22Rv1 (cell line): ENCODE results near the gene CCS.

Source experiments
- H3K27ac ChIP-seq: fragments of 450-650 bp; 2 replicates; pipeline ENCODE4 v1.5.1; 2017
- ZFX ChIP-seq: fragments of 450-650 bp; IDR thresholded peaks from 2 replicates; pipeline ENCODE4 v1.6.1; 2017; ENCODE audit warnings: antibody characterized with exemption, borderline replicate concordance
- TF ChIP-seq, protein P1 (sequence below): fragments of 450-650 bp; IDR thresholded peaks from 2 replicates; pipeline ENCODE4 v1.5.1; 2017; ENCODE audit warnings: mild to moderate bottlenecking

Gene CCS

DNA sequence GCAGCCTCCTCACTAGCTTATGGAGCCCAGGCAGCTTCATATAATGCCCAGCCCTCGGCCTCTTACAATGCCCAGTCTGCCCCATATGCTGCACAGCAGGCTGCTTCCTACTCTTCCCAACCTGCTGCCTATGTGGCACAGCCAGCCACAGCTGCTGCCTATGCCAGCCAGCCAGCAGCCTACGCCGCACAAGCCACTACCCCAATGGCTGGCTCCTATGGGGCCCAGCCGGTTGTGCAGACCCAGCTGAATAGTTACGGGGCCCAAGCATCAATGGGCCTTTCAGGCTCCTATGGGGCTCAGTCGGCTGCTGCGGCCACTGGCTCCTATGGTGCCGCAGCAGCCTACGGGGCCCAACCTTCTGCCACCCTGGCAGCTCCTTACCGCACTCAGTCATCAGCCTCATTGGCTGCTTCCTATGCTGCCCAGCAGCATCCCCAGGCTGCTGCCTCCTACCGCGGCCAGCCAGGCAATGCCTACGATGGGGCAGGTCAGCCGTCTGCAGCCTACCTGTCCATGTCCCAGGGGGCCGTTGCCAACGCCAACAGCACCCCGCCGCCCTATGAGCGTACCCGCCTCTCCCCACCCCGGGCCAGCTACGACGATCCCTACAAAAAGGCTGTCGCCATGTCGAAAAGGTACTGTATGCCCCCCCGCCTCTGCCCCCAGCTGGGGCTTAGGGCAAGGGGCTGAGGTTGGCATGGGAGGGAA is 32.2 kb downstream of the CCS start:
- TF ChIP-seq ZFX, result no peak
- TF ChIP-seq, protein P1, sequence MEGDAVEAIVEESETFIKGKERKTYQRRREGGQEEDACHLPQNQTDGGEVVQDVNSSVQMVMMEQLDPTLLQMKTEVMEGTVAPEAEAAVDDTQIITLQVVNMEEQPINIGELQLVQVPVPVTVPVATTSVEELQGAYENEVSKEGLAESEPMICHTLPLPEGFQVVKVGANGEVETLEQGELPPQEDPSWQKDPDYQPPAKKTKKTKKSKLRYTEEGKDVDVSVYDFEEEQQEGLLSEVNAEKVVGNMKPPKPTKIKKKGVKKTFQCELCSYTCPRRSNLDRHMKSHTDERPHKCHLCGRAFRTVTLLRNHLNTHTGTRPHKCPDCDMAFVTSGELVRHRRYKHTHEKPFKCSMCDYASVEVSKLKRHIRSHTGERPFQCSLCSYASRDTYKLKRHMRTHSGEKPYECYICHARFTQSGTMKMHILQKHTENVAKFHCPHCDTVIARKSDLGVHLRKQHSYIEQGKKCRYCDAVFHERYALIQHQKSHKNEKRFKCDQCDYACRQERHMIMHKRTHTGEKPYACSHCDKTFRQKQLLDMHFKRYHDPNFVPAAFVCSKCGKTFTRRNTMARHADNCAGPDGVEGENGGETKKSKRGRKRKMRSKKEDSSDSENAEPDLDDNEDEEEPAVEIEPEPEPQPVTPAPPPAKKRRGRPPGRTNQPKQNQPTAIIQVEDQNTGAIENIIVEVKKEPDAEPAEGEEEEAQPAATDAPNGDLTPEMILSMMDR, result no peak

DNA sequence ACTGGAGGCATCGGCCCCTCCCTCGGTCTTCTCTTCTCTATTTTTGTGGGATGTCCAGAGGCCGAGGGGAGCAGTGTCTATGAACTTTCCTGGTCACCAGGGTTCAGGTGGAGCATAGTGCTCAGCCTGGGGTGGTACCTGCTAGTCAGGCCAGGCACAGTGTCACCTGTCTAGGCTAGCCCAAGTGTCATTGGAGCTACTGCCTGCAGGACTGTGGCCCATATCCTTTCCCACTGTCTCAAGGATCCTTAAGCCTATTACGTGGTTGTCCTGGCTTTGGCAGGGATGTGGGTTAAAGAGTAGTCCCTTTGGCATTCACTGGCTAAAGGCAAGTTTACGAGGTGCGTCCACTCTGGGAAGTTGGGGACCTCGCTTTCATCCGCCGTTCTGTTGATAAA is 32.8 kb downstream of the CCS start:
- H3K27ac ChIP-seq, result no peak overlapping the region
- TF ChIP-seq, protein P1, result no peak

More for the DNA sequence above, 32.2 kb downstream of the CCS start:
- H3K27ac ChIP-seq, result no peak overlapping the region

DNA sequence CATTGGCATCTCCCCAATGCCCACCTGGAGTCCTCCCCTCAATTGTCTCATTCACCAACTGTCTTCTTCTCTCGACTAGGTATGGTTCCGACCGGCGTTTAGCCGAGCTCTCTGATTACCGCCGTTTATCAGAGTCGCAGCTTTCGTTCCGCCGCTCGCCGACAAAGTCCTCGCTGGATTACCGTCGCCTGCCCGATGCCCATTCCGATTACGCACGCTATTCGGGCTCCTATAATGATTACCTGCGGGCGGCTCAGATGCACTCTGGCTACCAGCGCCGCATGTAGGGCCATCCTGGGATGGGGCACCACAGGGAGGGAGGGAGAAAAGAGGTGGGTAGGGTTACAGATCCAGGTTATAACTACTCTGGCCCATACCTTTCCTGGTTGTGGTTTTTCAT is 33.4 kb downstream of the CCS start:
- no peak overlapping the region for H3K27ac ChIP-seq
- no peak for TF ChIP-seq ZFX

DNA sequence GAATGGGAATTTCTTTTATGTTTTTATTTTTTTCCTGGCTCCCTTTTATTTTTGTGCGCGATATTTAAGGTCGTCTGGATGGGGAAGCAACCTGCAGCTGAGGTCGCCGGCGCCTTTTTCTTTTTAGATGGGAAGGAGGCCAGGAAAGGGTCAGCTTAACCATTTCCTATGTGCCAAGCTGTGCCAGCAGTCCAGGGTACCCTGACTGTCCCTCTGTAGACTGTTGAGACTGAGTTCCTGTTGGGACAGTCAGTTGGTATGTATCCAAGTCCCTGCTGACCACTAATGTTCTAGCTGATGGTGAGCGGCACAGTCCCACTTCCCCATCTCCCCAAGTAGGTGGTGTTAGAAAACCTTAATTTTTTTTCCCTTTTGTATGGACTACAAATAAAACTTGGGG is 33.9 kb downstream of the CCS start:
- H3K27ac ChIP-seq, result no peak overlapping the region
- TF ChIP-seq, protein P1, result no peak
- TF ChIP-seq ZFX, result no peak

DNA sequence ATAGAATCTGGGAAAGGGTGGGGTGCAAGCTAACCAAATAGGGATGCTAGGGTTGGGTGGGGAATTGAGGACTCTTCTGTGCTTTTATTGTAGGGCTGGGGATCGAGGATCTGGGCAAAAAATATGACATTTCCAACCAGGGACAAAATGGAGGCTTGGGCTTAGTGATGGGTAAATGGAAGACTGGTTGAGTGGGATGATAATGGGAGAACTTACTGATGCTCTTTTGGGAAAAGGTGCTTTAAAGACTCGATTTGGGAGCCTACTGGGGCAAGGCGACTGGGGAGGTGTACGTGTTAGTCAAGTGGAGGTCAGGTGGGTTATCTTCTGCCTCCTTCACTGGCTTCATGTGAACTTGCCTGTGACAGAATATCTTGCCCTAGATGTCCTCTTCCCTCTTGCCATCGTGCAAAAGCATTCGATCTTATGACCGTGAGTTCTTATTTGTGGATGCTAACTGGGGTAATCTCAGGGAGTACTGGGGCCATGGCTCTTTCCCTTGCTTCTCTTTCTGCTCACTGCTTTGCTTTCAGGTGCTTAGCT is 35.1 kb downstream of the CCS start:
- no peak overlapping the region for H3K27ac ChIP-seq
- TF ChIP-seq ZFX, result no peak

DNA sequence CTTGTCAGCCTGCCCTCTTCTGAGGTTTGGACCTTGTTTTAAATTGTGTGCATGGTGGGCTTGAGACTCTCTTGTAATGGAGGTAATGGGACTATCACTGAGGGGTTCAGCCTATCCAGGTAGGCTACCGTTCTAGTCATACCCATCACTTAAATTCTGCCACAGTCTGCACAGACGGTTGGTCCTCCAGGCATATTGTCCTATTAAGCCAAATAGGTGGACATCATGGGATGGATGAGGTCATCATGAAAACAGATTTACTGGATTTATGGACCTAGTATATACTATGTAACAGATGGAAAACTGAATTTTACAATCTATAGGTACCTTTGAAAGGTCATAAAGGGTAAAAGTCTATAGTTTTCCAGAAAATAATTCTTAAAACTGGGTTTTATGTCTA is 36.4 kb downstream of the CCS start:
- no peak overlapping the region for H3K27ac ChIP-seq
- TF ChIP-seq, protein P1, result no peak
- no peak for TF ChIP-seq ZFX

DNA sequence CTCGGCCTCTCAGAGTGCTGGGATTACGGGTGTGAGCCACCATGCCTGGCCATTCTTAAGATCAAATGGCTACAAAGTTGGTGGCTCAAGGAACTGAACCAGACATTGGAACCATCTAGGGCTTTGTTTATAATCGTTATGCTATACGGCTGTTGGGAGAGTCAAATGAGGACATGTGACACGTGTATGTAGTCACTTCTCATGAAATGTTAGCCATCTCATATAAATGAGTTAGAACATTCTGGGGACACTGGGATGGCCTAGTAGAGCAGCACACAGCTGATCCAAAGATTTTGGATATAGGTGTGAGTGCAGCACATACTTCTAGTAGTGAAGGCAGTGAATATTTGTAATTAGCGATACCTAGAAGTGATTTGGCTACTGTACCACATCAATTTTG is 38.9 kb downstream of the CCS start:
- no peak for TF ChIP-seq ZFX
- TF ChIP-seq, protein P1, result no peak
- H3K27ac ChIP-seq, result peak overlapping the region; percentile 20; the same call in 1 of the 2 replicates

DNA sequence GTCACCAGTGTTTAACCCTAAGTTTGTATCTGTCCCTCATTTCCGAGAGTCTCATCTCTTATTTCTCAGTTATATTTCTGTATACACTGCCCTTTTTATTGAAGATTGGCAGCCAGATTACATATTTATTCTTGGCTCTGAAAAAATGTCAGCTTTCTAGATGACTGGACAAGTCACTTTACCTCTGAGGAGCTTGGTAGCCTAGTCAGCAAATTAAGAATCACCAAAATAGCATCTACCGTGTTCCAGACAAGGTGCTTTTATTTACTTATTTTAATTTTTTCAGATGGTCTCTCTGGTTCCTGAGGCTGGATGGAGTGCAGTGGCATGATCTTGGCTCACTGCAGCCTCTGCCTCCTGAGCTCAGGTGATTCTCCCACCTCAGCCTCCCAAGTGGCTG is 40.0 kb downstream of the CCS start:
- TF ChIP-seq, protein P1, result no peak
- TF ChIP-seq ZFX, result no peak
- no peak overlapping the region; the same call in 1 of the 2 replicates for H3K27ac ChIP-seq
